Right lobe of liver (tissue), 6 donors: ENCODE results near the gene MLX. TPM values are rescaled to one million over a fixed set of nuclear protein-coding genes. Genes with fewer than 3 reads are reported as not detected.

ENCODE experiments used
- ATAC-seq, 4 donors: fragments of 200-7000 bp; cut with Tn5 transposase; one replicate each; pipeline ENCODE4 v1.9.1; 2020; ENCODE audit warnings: mild to moderate bottlenecking in 4 of 4, moderate library complexity in 4 of 4
- DNase-seq, 3 donors: peaks; one replicate each; pipeline ENCODE4 v3.0.0-alpha.2; 2020
- H3K27ac ChIP-seq, 3 donors: fragments of 200-600 bp; one replicate each; pipeline ENCODE4 v1.8.0; 2022
- H3K27me3 ChIP-seq, 2 donors: fragments of 200-600 bp; one replicate each; pipeline ENCODE4 v1.8.0; 2022
- H3K36me3 ChIP-seq, 4 donors: fragments of 200-600 bp; sonication (generic) in 1 of 4; one replicate each; pipeline versions ENCODE4 v1.5.1 to v1.8.0; 2017 to 2022; ENCODE audit warnings: control low read depth in 1 of 4
- H3K4me1 ChIP-seq, 4 donors: fragments of 200-600 bp; sonication (generic) in 1 of 4; one replicate each; pipeline versions ENCODE4 v1.5.1 to v1.8.0; 2017 to 2022; ENCODE audit warnings: control low read depth in 1 of 4
- H3K4me3 ChIP-seq, 3 donors: fragments of 200-600 bp; one replicate each; pipeline ENCODE4 v1.8.0; 2022
- H3K9me3 ChIP-seq, 4 donors: fragments of 200-600 bp; sonication (generic) in 1 of 4; one replicate each; pipeline versions ENCODE4 v1.5.1 to v1.8.0; 2017 to 2022; ENCODE audit warnings: control low read depth in 1 of 4
- CTCF ChIP-seq, 4 donors: fragments of 200-600 bp in 3 of 4; fragments of 450-650 bp in 1 of 4; IDR thresholded peaks; one replicate each; pipeline versions ENCODE4 v1.5.1 to v1.8.0; 2016 to 2022; ENCODE audit warnings: antibody characterized with exemption in 4 of 4, mild to moderate bottlenecking in 2 of 4
- POLR2A ChIP-seq: fragments of 450-650 bp; IDR thresholded peaks from one replicate; pipeline ENCODE4 v1.6.1; 2017; ENCODE audit warnings: antibody characterized with exemption, mild to moderate bottlenecking
- WGBS: methylation state at CpG from one replicate; pipeline ENCODE4 v1.1.6; 2018; ENCODE audit warnings: low coverage, low lambda C conversion rate; ENCODE audit not compliant: insufficient coverage; ENCODE audit errors: missing lambda C conversion rate; 5-methylcytosine and 5-hydroxymethylcytosine counted together
- intact Hi-C, 2 donors: fragments of 100-400 bp; cut with DNase I; formaldehyde crosslinking; loops; one replicate each; pipeline versions ENCODE4 v1.11.2 to v1.14.1; 2022
- total RNA-seq, 6 experiments: library from RNA; depleted of rRNA in 2 of 6; stranded (reverse); fragments of >200 nt in 2 of 6; fragmentation: NEBNext Ultra II Directional in 3 of 6; extraction: Animal tissue kit (Norgen Biotek cat#: 25700) in 3 of 6; gene quantifications; one replicate each; pipeline versions ENCODE4 v1.1.0 to v1.2.4, GENCODE V29; 2016 to 2023
- donor health status: DM: no; HTN: yes; CAD: no.
- donor health status: DM: no; HTN: no; CAD: no.
- donor health status: DM: no; HTN: no; CAD: no.
- donor health status: DM: no; HTN: yes; CAD: no.
- donor health status: DM: no; HTN: yes; CAD: no.

Gene MLX
- total RNA-seq, 6 experiments from 2014 or later, result 34.5 to 46.2 (median 35.2) TPM

GRCh38 chr17:42535155-42536047 is 31.5 kb upstream of the MLX start:
- H3K4me1 ChIP-seq, result peaks cover 0 to 40% (median 18%) of the 10 kb centered on the region in 4 donors
- no peaks in the 10 kb centered on the region for H3K9me3 ChIP-seq
- no peaks in the 10 kb centered on the region for H3K27me3 ChIP-seq
- no peak for ATAC-seq
- WGBS, result 26% methylated on average over 20 of the region's 26 CpGs
- H3K27ac ChIP-seq, result peak overlapping the region; percentile 89 to 100 (median 92)
- TF ChIP-seq CTCF (IDR thresholded peaks at IDR 0.05) (no peak), POLR2A (no peak)
- H3K36me3 ChIP-seq, result peaks cover 0 to 11% (median 2%) of the 10 kb centered on the region in 4 donors
- peak overlapping the region; percentile 44 to 69 (median 64) for H3K4me3 ChIP-seq
- peak in 1 of 3 donors; percentile 52 for DNase-seq
- intact Hi-C loops, result no loop called here

- no peaks in the 10 kb centered on the region for H3K27me3 ChIP-seq
- H3K27ac ChIP-seq, result peak within 1 kb of the TSS; percentile 89 to 100 (median 92)
- ATAC-seq (peak; percentile 73 to 84 (median 80)), DNase-seq (peak; percentile 98 to 99 (median 99))
- H3K4me3 ChIP-seq, result peak within 1 kb of the TSS; percentile 44 to 69 (median 64)
- H3K36me3 ChIP-seq, result peaks cover 0 to 11% (median 2%) of the 10 kb centered on the region in 4 donors
- 0% methylated on average over 10 of the region's 40 CpGs for WGBS
- TF ChIP-seq POLR2A (no peak), CTCF (IDR thresholded peaks at IDR 0.05) (no peak)
- peaks cover 0 to 36% (median 17%) of the 10 kb centered on the region in 4 donors for H3K4me1 ChIP-seq
- H3K9me3 ChIP-seq, result no peaks in the 10 kb centered on the region
- intact Hi-C loops, result no loop called here
These were observed 30.9 kb upstream of the MLX start, which contains the start of gene NAGLU for GRCh38 chr17:42536048-42536371. TSS of gene NAGLU (plus strand) at chr17:42536241. CDS start at chr17:42536273, 32 bp downstream.

- WGBS, result 5% methylated on average over 4 of the region's 65 CpGs
- Histone ChIP-seq H3K9me3 (no peaks in the 10 kb centered on the region), H3K4me3 (peak overlapping the region; percentile 44 to 69 (median 64)), H3K27ac (peak overlapping the region; percentile 89 to 100 (median 92)), H3K4me1 (peaks cover 0 to 35% (median 15%) of the 10 kb centered on the region in 4 donors), H3K36me3 (peaks cover 0 to 11% (median 2%) of the 10 kb centered on the region in 4 donors), H3K27me3 (no peaks in the 10 kb centered on the region)
- DNase-seq (peak; percentile 94 to 95 (median 94)), ATAC-seq (peak; percentile 66 to 85 (median 78))
- peak in 1 of 4 donors; percentile 2 for TF ChIP-seq CTCF (IDR thresholded peaks at IDR 0.05)
- peak; percentile 92 for TF ChIP-seq POLR2A
- intact Hi-C loops, result no loop called here
These were observed 30.3 kb upstream of the MLX start for GRCh38 chr17:42536372-42537155.

- peak in 1 of 4 donors; percentile 0 for ATAC-seq
These were observed 29.6 kb upstream of the MLX start for GRCh38 chr17:42537156-42537805.

More at GRCh38 chr17:42537156-42537805, 29.6 kb upstream of the MLX start:
- H3K36me3 ChIP-seq, result peaks cover 0 to 16% (median 2%) of the 10 kb centered on the region in 4 donors
- peak overlapping the region; percentile 89 to 100 (median 92) for H3K27ac ChIP-seq
- 67% methylated on average over 3 of the region's 31 CpGs for WGBS
- H3K9me3 ChIP-seq, result no peaks in the 10 kb centered on the region
- intact Hi-C loops, result no loop called here
- H3K4me3 ChIP-seq, result peak overlapping the region; percentile 44 to 69 (median 64)
- no peak for TF ChIP-seq POLR2A
- TF ChIP-seq CTCF (IDR thresholded peaks at IDR 0.05), result no peak
- DNase-seq, result peak in 1 of 3 donors; percentile 60
- H3K4me1 ChIP-seq, result peaks cover 0 to 39% (median 14%) of the 10 kb centered on the region in 4 donors
- no peaks in the 10 kb centered on the region for H3K27me3 ChIP-seq
